ENCODE results near the gene L3MBTL4.

Gene L3MBTL4

DNA sequence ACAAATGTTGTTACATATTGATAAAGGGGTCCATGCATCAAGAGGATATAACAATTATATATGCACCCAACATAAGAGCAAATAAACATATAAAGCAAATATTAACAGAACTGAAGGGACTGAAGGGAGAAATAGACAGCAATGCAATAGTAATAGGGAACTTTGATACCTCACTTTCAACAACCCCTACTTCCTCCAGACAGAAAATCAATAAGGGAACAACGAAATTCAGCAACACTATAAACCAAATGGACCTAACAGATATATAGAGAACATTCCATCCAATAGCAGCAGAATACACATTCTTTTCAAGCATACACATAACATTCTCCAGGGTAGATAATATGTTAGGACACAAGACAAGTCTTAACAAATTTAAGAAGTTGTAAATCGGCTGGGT lies 71.7 kb downstream of the L3MBTL4 start:
- no peaks in the 10 kb centered on the region for H3K36me3 ChIP-seq (ENCODE audit: control insufficient read depth, insufficient read depth, low read length)
- H3K4me1 ChIP-seq (ENCODE audit: control insufficient read depth, insufficient read depth, low read length), result no peaks in the 10 kb centered on the region
- H3K9ac ChIP-seq (ENCODE audit: low read length), result no peak overlapping the region
- no peaks in the 10 kb centered on the region for H3K27me3 ChIP-seq (ENCODE audit: control insufficient read depth, insufficient read depth, low read length)
- H3K9me3 ChIP-seq (ENCODE audit: control insufficient read depth, low read length), result no peaks in the 10 kb centered on the region
- no peak overlapping the region for H3K4me3 ChIP-seq (ENCODE audit: low read length)

GRCh38 chr18:6341709-6342108 lies 73.0 kb downstream of the L3MBTL4 start:
- H3K4me3 ChIP-seq (ENCODE audit: low read length), result no peak overlapping the region
- H3K27me3 ChIP-seq (ENCODE audit: control insufficient read depth, insufficient read depth, low read length), result no peaks in the 10 kb centered on the region
- H3K4me1 ChIP-seq (ENCODE audit: control insufficient read depth, insufficient read depth, low read length), result no peaks in the 10 kb centered on the region
- H3K9ac ChIP-seq (ENCODE audit: low read length), result no peak overlapping the region
- no peaks in the 10 kb centered on the region for H3K36me3 ChIP-seq (ENCODE audit: control insufficient read depth, insufficient read depth, low read length)
- no peaks in the 10 kb centered on the region for H3K9me3 ChIP-seq (ENCODE audit: control insufficient read depth, low read length)

- Histone ChIP-seq H3K4me3 (ENCODE audit: low read length) (no peak overlapping the region), H3K36me3 (ENCODE audit: control insufficient read depth, insufficient read depth, low read length) (no peaks in the 10 kb centered on the region), H3K27me3 (ENCODE audit: control insufficient read depth, insufficient read depth, low read length) (no peaks in the 10 kb centered on the region), H3K4me1 (ENCODE audit: control insufficient read depth, insufficient read depth, low read length) (no peaks in the 10 kb centered on the region), H3K9ac (ENCODE audit: low read length) (no peak overlapping the region), H3K9me3 (ENCODE audit: control insufficient read depth, low read length) (no peaks in the 10 kb centered on the region)
These were observed 73.4 kb downstream of the L3MBTL4 start for GRCh38 chr18:6341303-6341702.

DNA sequence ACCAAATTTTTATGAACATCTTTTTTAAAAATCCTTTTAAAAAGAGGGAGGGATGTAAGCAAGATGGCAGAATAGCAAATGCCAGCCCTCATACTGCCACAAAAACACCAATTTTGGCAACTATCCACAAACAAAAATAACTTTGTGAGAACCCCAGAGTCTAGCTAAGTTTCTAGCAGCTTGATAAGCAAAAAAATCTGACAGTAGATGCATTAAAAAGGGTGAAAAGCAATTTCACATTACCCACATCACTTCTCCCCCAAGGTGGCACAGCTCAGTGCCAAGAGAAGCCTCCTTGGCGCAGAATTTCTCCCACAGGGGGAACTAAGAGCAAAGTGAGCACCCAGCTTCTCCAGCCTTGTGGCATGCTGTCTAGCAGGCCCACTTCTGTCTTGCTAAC lies 74.6 kb downstream of the L3MBTL4 start:
- Histone ChIP-seq H3K36me3 (ENCODE audit: control insufficient read depth, insufficient read depth, low read length) (no peaks in the 10 kb centered on the region), H3K9ac (ENCODE audit: low read length) (no peak overlapping the region), H3K27me3 (ENCODE audit: control insufficient read depth, insufficient read depth, low read length) (no peaks in the 10 kb centered on the region), H3K4me3 (ENCODE audit: low read length) (no peak overlapping the region), H3K9me3 (ENCODE audit: control insufficient read depth, low read length) (no peaks in the 10 kb centered on the region), H3K4me1 (ENCODE audit: control insufficient read depth, insufficient read depth, low read length) (no peaks in the 10 kb centered on the region)

- no peaks in the 10 kb centered on the region for H3K27me3 ChIP-seq (ENCODE audit: control insufficient read depth, insufficient read depth, low read length)
- H3K9ac ChIP-seq (ENCODE audit: low read length), result no peak overlapping the region
- no peaks in the 10 kb centered on the region for H3K4me1 ChIP-seq (ENCODE audit: control insufficient read depth, insufficient read depth, low read length)
- no peaks in the 10 kb centered on the region for H3K36me3 ChIP-seq (ENCODE audit: control insufficient read depth, insufficient read depth, low read length)
- H3K9me3 ChIP-seq (ENCODE audit: control insufficient read depth, low read length), result no peaks in the 10 kb centered on the region
- H3K4me3 ChIP-seq (ENCODE audit: low read length), result no peak overlapping the region
These were observed 78.5 kb downstream of the L3MBTL4 start for GRCh38 chr18:6336239-6336638.

DNA sequence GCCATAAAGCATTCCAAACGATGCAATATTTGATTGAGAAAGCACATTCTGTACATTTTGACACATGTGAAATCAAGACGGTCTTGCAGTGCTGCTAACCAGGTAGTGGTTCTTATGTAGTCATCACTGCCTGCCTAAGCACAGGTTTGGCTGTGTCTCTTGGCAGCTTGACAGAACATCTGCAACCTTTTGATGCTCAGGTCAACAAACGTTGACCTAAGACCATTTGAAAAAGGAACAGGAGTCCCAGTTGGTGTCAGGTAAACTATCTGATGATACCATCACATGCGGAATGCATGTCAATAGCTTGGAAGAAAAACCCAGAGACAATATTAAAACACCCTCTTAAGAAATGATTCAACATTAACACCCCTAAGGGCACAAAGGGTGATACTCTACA lies 80.7 kb downstream of the L3MBTL4 start:
- Histone ChIP-seq H3K4me3 (ENCODE audit: low read length) (no peak overlapping the region), H3K9me3 (ENCODE audit: control insufficient read depth, low read length) (no peaks in the 10 kb centered on the region)

GRCh38 chr18:6331872-6332271 lies 82.8 kb downstream of the L3MBTL4 start:
- no peaks in the 10 kb centered on the region for H3K4me1 ChIP-seq (ENCODE audit: control insufficient read depth, insufficient read depth, low read length)
- H3K4me3 ChIP-seq (ENCODE audit: low read length), result no peak overlapping the region
- H3K9ac ChIP-seq (ENCODE audit: low read length), result no peak overlapping the region
- no peaks in the 10 kb centered on the region for H3K27me3 ChIP-seq (ENCODE audit: control insufficient read depth, insufficient read depth, low read length)
- no peaks in the 10 kb centered on the region for H3K36me3 ChIP-seq (ENCODE audit: control insufficient read depth, insufficient read depth, low read length)
- no peaks in the 10 kb centered on the region for H3K9me3 ChIP-seq (ENCODE audit: control insufficient read depth, low read length)

More for the DNA sequence above, 80.7 kb downstream of the L3MBTL4 start:
- Histone ChIP-seq H3K27me3 (ENCODE audit: control insufficient read depth, insufficient read depth, low read length) (no peaks in the 10 kb centered on the region), H3K36me3 (ENCODE audit: control insufficient read depth, insufficient read depth, low read length) (no peaks in the 10 kb centered on the region), H3K4me1 (ENCODE audit: control insufficient read depth, insufficient read depth, low read length) (no peaks in the 10 kb centered on the region), H3K9ac (ENCODE audit: low read length) (no peak overlapping the region)

GRCh38 chr18:6330786-6331185 lies 83.9 kb downstream of the L3MBTL4 start:
- no peaks in the 10 kb centered on the region for H3K27me3 ChIP-seq (ENCODE audit: control insufficient read depth, insufficient read depth, low read length)
- no peak overlapping the region for H3K4me3 ChIP-seq (ENCODE audit: low read length)
- H3K9me3 ChIP-seq (ENCODE audit: control insufficient read depth, low read length), result no peaks in the 10 kb centered on the region
- H3K9ac ChIP-seq (ENCODE audit: low read length), result no peak overlapping the region
- H3K36me3 ChIP-seq (ENCODE audit: control insufficient read depth, insufficient read depth, low read length), result no peaks in the 10 kb centered on the region
- H3K4me1 ChIP-seq (ENCODE audit: control insufficient read depth, insufficient read depth, low read length), result no peaks in the 10 kb centered on the region

GRCh38 chr18:6328621-6329010 lies 86.1 kb downstream of the L3MBTL4 start:
- Histone ChIP-seq H3K27me3 (ENCODE audit: control insufficient read depth, insufficient read depth, low read length) (no peaks in the 10 kb centered on the region), H3K4me1 (ENCODE audit: control insufficient read depth, insufficient read depth, low read length) (no peaks in the 10 kb centered on the region), H3K9me3 (ENCODE audit: control insufficient read depth, low read length) (peaks cover 8% of the 10 kb centered on the region), H3K9ac (ENCODE audit: low read length) (no peak overlapping the region), H3K4me3 (ENCODE audit: low read length) (no peak overlapping the region), H3K36me3 (ENCODE audit: control insufficient read depth, insufficient read depth, low read length) (no peaks in the 10 kb centered on the region)

DNA sequence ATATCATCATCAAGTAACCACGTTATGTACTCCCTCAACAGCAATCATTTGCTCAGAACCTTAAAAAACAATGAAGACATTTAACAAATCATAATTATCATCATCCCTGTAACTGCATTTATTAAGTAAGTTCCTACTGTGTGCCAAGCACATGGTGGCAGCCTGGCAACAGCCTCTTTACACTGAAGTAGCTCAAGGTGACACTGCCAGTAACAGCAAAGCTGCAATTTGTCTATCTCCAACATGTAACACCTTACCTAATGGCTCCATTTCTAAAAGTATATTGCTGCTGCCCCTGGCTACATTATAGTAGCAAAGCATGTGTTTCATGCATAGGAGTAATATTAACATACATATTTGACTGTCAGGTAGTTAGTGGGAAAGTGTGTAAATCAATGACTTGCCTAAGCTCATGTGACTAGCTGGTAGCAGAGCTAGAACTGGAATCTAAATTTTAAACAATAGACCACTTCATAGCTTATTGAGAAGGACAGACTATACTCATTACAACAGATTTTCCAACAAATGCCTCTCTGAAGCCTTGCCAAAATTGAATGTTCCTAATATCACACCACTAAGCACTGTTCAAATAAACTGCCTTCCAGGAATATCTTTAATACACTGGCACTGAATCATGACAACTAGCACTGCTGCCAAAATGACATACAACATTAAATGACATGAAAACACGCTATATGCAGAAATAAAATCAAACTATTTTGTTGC lies 86.7 kb downstream of the L3MBTL4 start:
- Histone ChIP-seq H3K9me3 (ENCODE audit: control insufficient read depth, low read length) (peaks cover 8% of the 10 kb centered on the region), H3K4me3 (ENCODE audit: low read length) (no peak overlapping the region), H3K9ac (ENCODE audit: low read length) (no peak overlapping the region), H3K27me3 (ENCODE audit: control insufficient read depth, insufficient read depth, low read length) (no peaks in the 10 kb centered on the region), H3K36me3 (ENCODE audit: control insufficient read depth, insufficient read depth, low read length) (no peaks in the 10 kb centered on the region), H3K4me1 (ENCODE audit: control insufficient read depth, insufficient read depth, low read length) (no peaks in the 10 kb centered on the region)

DNA sequence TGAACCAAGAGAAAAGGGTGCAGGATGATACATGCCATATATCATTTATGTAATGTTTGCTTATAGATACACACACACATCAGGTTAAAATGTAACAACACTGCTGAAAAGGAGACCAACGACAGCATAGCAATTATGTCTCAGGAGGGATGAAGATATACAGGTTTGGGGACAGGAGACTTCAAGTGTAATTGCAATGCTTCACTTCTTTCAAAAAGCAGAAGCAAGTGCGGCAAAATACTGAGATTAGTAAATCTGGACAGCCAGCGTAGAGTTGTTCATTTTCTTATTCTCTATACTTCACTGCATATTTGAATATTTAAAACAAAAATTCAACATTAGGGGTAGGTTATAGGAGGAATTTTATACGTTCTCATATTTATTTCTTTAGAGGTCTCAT lies 87.2 kb downstream of the L3MBTL4 start:
- Histone ChIP-seq H3K27me3 (ENCODE audit: control insufficient read depth, insufficient read depth, low read length) (no peaks in the 10 kb centered on the region), H3K9me3 (ENCODE audit: control insufficient read depth, low read length) (peaks cover 8% of the 10 kb centered on the region), H3K9ac (ENCODE audit: low read length) (no peak overlapping the region), H3K4me3 (ENCODE audit: low read length) (no peak overlapping the region), H3K36me3 (ENCODE audit: control insufficient read depth, insufficient read depth, low read length) (no peaks in the 10 kb centered on the region), H3K4me1 (ENCODE audit: control insufficient read depth, insufficient read depth, low read length) (no peaks in the 10 kb centered on the region)

DNA sequence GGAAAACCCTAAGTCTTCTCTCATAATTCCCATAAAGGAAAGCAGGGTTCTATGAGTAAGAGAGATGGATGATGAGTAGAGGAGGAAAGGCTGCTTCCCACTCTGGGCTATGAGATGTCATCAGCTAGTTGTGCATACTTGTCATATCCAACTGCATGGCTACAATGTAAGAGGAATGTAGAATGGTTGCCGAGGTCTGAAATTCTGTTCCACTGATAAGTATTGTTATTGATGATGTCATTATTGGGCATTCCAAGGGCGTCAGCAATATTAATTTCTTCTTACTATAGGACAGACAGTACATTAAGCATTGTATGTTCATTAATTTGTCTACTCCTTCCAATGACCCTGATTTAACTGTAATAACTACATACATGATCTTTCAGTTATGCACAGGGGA lies 88.1 kb downstream of the L3MBTL4 start:
- H3K9ac ChIP-seq (ENCODE audit: low read length), result no peak overlapping the region
- no peaks in the 10 kb centered on the region for H3K27me3 ChIP-seq (ENCODE audit: control insufficient read depth, insufficient read depth, low read length)

More for the DNA sequence above, 88.1 kb downstream of the L3MBTL4 start:
- H3K4me1 ChIP-seq (ENCODE audit: control insufficient read depth, insufficient read depth, low read length), result no peaks in the 10 kb centered on the region
- no peak overlapping the region for H3K4me3 ChIP-seq (ENCODE audit: low read length)
- peaks cover 8% of the 10 kb centered on the region for H3K9me3 ChIP-seq (ENCODE audit: control insufficient read depth, low read length)
- no peaks in the 10 kb centered on the region for H3K36me3 ChIP-seq (ENCODE audit: control insufficient read depth, insufficient read depth, low read length)
